HFFc6 (cell line): Measurements from ENCODE around the gene RPL29. TPM values are rescaled to one million over a fixed set of nuclear protein-coding genes. Genes with fewer than 3 reads are reported as not detected.

ENCODE experiments used
- DNase-seq: peaks from one replicate; pipeline ENCODE4 v3.0.0-alpha.2; 2018
- H3K27ac Mint-ChIP-seq: 2 replicates; pipeline ENCODE4 v1.8.0; 2020; ENCODE audit warnings: mild to moderate bottlenecking, mixed read lengths
- H3K27me3 Mint-ChIP-seq: 2 replicates; pipeline ENCODE4 v1.8.0; 2021; ENCODE audit warnings: mild to moderate bottlenecking, moderate library complexity, mixed read lengths; ENCODE audit not compliant: insufficient read depth
- H3K36me3 Mint-ChIP-seq: 2 replicates; pipeline ENCODE4 v1.8.0; 2021; ENCODE audit warnings: low read depth, mixed read lengths
- H3K4me1 Mint-ChIP-seq: 2 replicates; pipeline ENCODE4 v1.8.0; 2020; ENCODE audit warnings: low read depth, mixed read lengths
- H3K4me3 Mint-ChIP-seq: 2 replicates; pipeline ENCODE4 v1.8.0; 2020; ENCODE audit warnings: mild to moderate bottlenecking, moderate library complexity, mixed read lengths
- H3K9me3 Mint-ChIP-seq: 2 replicates; pipeline ENCODE4 v1.8.0; 2020; ENCODE audit warnings: mild to moderate bottlenecking, mixed read lengths
- CTCF ChIP-seq: fragments of 200-600 bp; sonication (generic); IDR thresholded peaks from 2 replicates; pipeline ENCODE4 v1.5.0; 2021; ENCODE audit warnings: antibody characterized with exemption, mild to moderate bottlenecking
- total RNA-seq, 6 experiments: library from RNA; stranded (reverse); fragmentation: NEBNext Ultra II Directional; extraction: Animal tissue kit (Norgen Biotek cat#: 25700); gene quantifications; 2 replicates in 1 of 6; 3 replicates in 5 of 6; pipeline ENCODE4 v1.2.3, GENCODE V29; 2021

The RPL29 gene
- total RNA-seq, 6 experiments from 2014 or later, result 1,011 to 1,270 (median 1,111) TPM

- no peaks in the 10 kb centered on the region; the same call in 1 of the 2 replicates for H3K27me3 Mint-ChIP-seq
- H3K4me1 Mint-ChIP-seq, result peaks cover 27% of the 10 kb centered on the region
- H3K9me3 Mint-ChIP-seq, result no peaks in the 10 kb centered on the region
- DNase-seq, result no peak
- no peak overlapping the region for H3K27ac Mint-ChIP-seq
- H3K36me3 Mint-ChIP-seq, result peaks cover 5% of the 10 kb centered on the region; the same call in 1 of the 2 replicates
- H3K4me3 Mint-ChIP-seq, result no peak overlapping the region
- no peak for TF ChIP-seq CTCF
Observed at GRCh38 chr3:51962854-51963530, 32.7 kb downstream of the RPL29 start.

GRCh38 chr3:51961602-51962569 lies 33.8 kb downstream of the RPL29 start:
- H3K4me3 Mint-ChIP-seq, result no peak overlapping the region
- H3K9me3 Mint-ChIP-seq, result no peaks in the 10 kb centered on the region
- TF ChIP-seq CTCF, result no peak
- no peak overlapping the region for H3K27ac Mint-ChIP-seq
- H3K36me3 Mint-ChIP-seq, result peaks cover 5% of the 10 kb centered on the region; the same call in 1 of the 2 replicates
- H3K4me1 Mint-ChIP-seq, result peaks cover 27% of the 10 kb centered on the region
- no peaks in the 10 kb centered on the region; the same call in 1 of the 2 replicates for H3K27me3 Mint-ChIP-seq
- DNase-seq, result no peak

GRCh38 chr3:51961011-51961410 lies 34.7 kb downstream of the RPL29 start:
- no peaks in the 10 kb centered on the region; the same call in 1 of the 2 replicates for H3K27me3 Mint-ChIP-seq
- H3K36me3 Mint-ChIP-seq, result peaks cover 5% of the 10 kb centered on the region; the same call in 1 of the 2 replicates
- peaks cover 22% of the 10 kb centered on the region for H3K4me1 Mint-ChIP-seq
- no peak for DNase-seq
- no peaks in the 10 kb centered on the region for H3K9me3 Mint-ChIP-seq
- no peak for TF ChIP-seq CTCF
- no peak overlapping the region for H3K27ac Mint-ChIP-seq
- no peak overlapping the region for H3K4me3 Mint-ChIP-seq

GRCh38 chr3:51960386-51960785 lies 35.3 kb downstream of the RPL29 start:
- no peak overlapping the region for H3K4me3 Mint-ChIP-seq
- DNase-seq, result no peak
- no peak for TF ChIP-seq CTCF
- no peak overlapping the region for H3K27ac Mint-ChIP-seq
- H3K9me3 Mint-ChIP-seq, result no peaks in the 10 kb centered on the region
- H3K27me3 Mint-ChIP-seq, result no peaks in the 10 kb centered on the region; the same call in 1 of the 2 replicates
- H3K4me1 Mint-ChIP-seq, result peaks cover 16% of the 10 kb centered on the region
- peaks cover 5% of the 10 kb centered on the region; the same call in 1 of the 2 replicates for H3K36me3 Mint-ChIP-seq

GRCh38 chr3:51959651-51960050 lies 36.0 kb downstream of the RPL29 start:
- Mint-ChIP-seq H3K4me3 (no peak overlapping the region), H3K27me3 (no peaks in the 10 kb centered on the region; the same call in none of the 2 replicates), H3K9me3 (no peaks in the 10 kb centered on the region), H3K4me1 (peaks cover 8% of the 10 kb centered on the region), H3K27ac (no peak overlapping the region), H3K36me3 (peaks cover 5% of the 10 kb centered on the region; the same call in 1 of the 2 replicates)
- no peak for TF ChIP-seq CTCF
- DNase-seq, result no peak
